ENCODE data around the gene MGAT3. TPM values are rescaled to one million over a fixed set of nuclear protein-coding genes. Genes with fewer than 3 reads are reported as not detected.

MGAT3 gene
- total RNA-seq = under 0.01 TPM in 1 of 2 replicates, not detected in the other

GRCh38 chr22:39456522-39457197 lies at the start of gene MGAT3:
MGAT3 (plus strand) TSS chr22:39457012; CDS start chr22:39487348, 30,336 bp downstream.

GRCh38 chr22:39502109-39502788 lies 45.4 kb downstream of the MGAT3 start, which contains the start of gene MIEF1:
MIEF1 (plus strand) TSS chr22:39502290; CDS start chr22:39511295, 9,005 bp downstream.

GRCh38 chr22:39520226-39521105 lies 63.7 kb downstream of the MGAT3 start, which contains the start of gene ATF4:
ATF4 (plus strand) TSS chr22:39520562; CDS start chr22:39521446, 884 bp downstream.

GRCh38 chr22:39532215-39533073 lies 75.6 kb downstream of the MGAT3 start, which contains the start of gene RPS19BP1:
RPS19BP1 (minus strand) TSS chr22:39532748; CDS start chr22:39532738, 10 bp downstream.

Other genes starting within 250 kb of the MGAT3 start
- gene PDGFB, start 212.0 kb upstream of the MGAT3 start, total RNA-seq = 43.6 and 51.0 TPM in 2 replicates
- 1,675 and 4,052 TPM in 2 replicates for gene RPL3, start 137.4 kb upstream of the MGAT3 start, total RNA-seq
- gene SYNGR1, start 107.0 kb upstream of the MGAT3 start, total RNA-seq = 1.8 and 2.6 TPM in 2 replicates
- gene TAB1, start 57.2 kb upstream of the MGAT3 start, total RNA-seq = 10.1 and 13.5 TPM in 2 replicates
- 20.8 and 21.1 TPM in 2 replicates for gene MIEF1, start 45.3 kb downstream of the MGAT3 start, total RNA-seq
- 183 and 249 TPM in 2 replicates for gene ATF4, start 63.5 kb downstream of the MGAT3 start, total RNA-seq
- 47.6 and 78.6 TPM in 2 replicates for gene RPS19BP1, start 75.7 kb downstream of the MGAT3 start, total RNA-seq
- gene CACNA1I, start 113.7 kb downstream of the MGAT3 start, total RNA-seq = not detected in 2 replicates

Measured in epithelial cell of umbilical artery (primary cell).